ENCODE measurements around the gene AMIGO1. TPM values are rescaled to one million over a fixed set of nuclear protein-coding genes. Genes with fewer than 3 reads are reported as not detected.

The AMIGO1 gene
- total RNA-seq, 4 donors from 2014 or later = 8.1 to 10.3 (median 8.4) TPM

- Histone ChIP-seq H3K4me1 (peaks cover 0 to 25% (median 10%) of the 10 kb centered on the region in 4 donors), H3K9me3 (no peaks in the 10 kb centered on the region), H3K4me3 (peak overlapping the region in 2 of 4 donors; percentile 65 to 85), H3K36me3 (peaks cover 0 to 26% (median 0%) of the 10 kb centered on the region in 3 donors), H3K27ac (peak overlapping the region in 1 of 4 donors; percentile 82), H3K27me3 (no peaks in the 10 kb centered on the region)
- TF ChIP-seq EP300 (IDR thresholded peaks at IDR 0.05) = no peak
- TF ChIP-seq POLR2A (IDR thresholded peaks at IDR 0.05) = no peak
- no peak for TF ChIP-seq CTCF (IDR thresholded peaks at IDR 0.05)
- DNase-seq (ENCODE audit: low spot score in 2 of 2) = no peak
- WGBS, 2 donors = 90 to 91% methylated on average over 25 of the region's 25 CpGs
Measured at GRCh38 chr1:109508001-109508872, 1.3 kb downstream of the AMIGO1 start.

- H3K9me3 ChIP-seq = no peaks in the 10 kb centered on the region
- WGBS, 2 donors = 89 to 100% methylated on average over 1 of the region's 1 CpG
- no peaks in the 10 kb centered on the region for H3K27me3 ChIP-seq
- no peak overlapping the region for H3K4me3 ChIP-seq
- DNase-seq (ENCODE audit: low spot score in 2 of 2) = no peak
- H3K36me3 ChIP-seq = peaks cover 0 to 55% (median 0%) of the 10 kb centered on the region in 3 donors
- H3K4me1 ChIP-seq = peaks cover 0 to 46% (median 16%) of the 10 kb centered on the region in 4 donors
- no peak for TF ChIP-seq CTCF (IDR thresholded peaks at IDR 0.05)
- no peak overlapping the region for H3K27ac ChIP-seq
Measured at GRCh38 chr1:109504974-109505373, 4.6 kb downstream of the AMIGO1 start.

GRCh38 chr1:109503935-109504334, 5.6 kb downstream of the AMIGO1 start:
- H3K4me1 ChIP-seq = peaks cover 0 to 50% (median 16%) of the 10 kb centered on the region in 4 donors
- 67 to 68% methylated on average over 5 of the region's 5 CpGs for WGBS, 2 donors
- H3K27me3 ChIP-seq = no peaks in the 10 kb centered on the region
- H3K9me3 ChIP-seq = no peaks in the 10 kb centered on the region
- H3K36me3 ChIP-seq = peaks cover 0 to 60% (median 0%) of the 10 kb centered on the region in 3 donors
- no peak overlapping the region for H3K27ac ChIP-seq
- TF ChIP-seq POLR2A (IDR thresholded peaks at IDR 0.05) (no peak), CTCF (IDR thresholded peaks at IDR 0.05) (no peak), EP300 (IDR thresholded peaks at IDR 0.05) (no peak)
- no peak for DNase-seq (ENCODE audit: low spot score in 2 of 2)
- no peak overlapping the region for H3K4me3 ChIP-seq

GRCh38 chr1:109502364-109502851, 7.1 kb downstream of the AMIGO1 start:
- no peaks in the 10 kb centered on the region for H3K27me3 ChIP-seq
- no peak for DNase-seq (ENCODE audit: low spot score in 2 of 2)
- peaks cover 0 to 57% (median 16%) of the 10 kb centered on the region in 4 donors for H3K4me1 ChIP-seq
- 86 to 92% methylated on average over 3 of the region's 3 CpGs for WGBS, 2 donors
- no peaks in the 10 kb centered on the region for H3K9me3 ChIP-seq
- H3K27ac ChIP-seq = no peak overlapping the region
- peaks cover 0 to 64% (median 0%) of the 10 kb centered on the region in 3 donors for H3K36me3 ChIP-seq
- TF ChIP-seq EP300 (IDR thresholded peaks at IDR 0.05) (no peak), CTCF (IDR thresholded peaks at IDR 0.05) (no peak), POLR2A (IDR thresholded peaks at IDR 0.05) (no peak)
- no peak overlapping the region for H3K4me3 ChIP-seq
